ENCODE results near the gene DDA1. TPM values are rescaled to one million over a fixed set of nuclear protein-coding genes. Genes with fewer than 3 reads are reported as not detected.
A peak's percentile ranks its signal among the peaks of the same experiment; 100 is the strongest.

Gene DDA1
- total and polyA plus RNA-seq, 9 of the 15 experiments (the other 6 are each of a cell fraction or from before 2014, with no cell fraction given): 1.4 to 83.8 (median 33.8) TPM

- no peak for TF ChIP-seq DIDO1 (tag; IDR thresholded peaks at IDR 0.05; ENCODE audit: low read depth)
- peak; percentile 97 for TF ChIP-seq RBM25 (IDR thresholded peaks at IDR 0.05; ENCODE audit: low read depth, low read length, severe bottlenecking)
- no peak for TF ChIP-seq RBM22 (IDR thresholded peaks at IDR 0.05; ENCODE audit: low read depth, low read length, poor library complexity, severe bottlenecking)
- no peak for TF ChIP-seq NFXL1 (CRISPR knock-in tag; IDR thresholded peaks at IDR 0.05)
- TF ChIP-seq, protein P1, sequence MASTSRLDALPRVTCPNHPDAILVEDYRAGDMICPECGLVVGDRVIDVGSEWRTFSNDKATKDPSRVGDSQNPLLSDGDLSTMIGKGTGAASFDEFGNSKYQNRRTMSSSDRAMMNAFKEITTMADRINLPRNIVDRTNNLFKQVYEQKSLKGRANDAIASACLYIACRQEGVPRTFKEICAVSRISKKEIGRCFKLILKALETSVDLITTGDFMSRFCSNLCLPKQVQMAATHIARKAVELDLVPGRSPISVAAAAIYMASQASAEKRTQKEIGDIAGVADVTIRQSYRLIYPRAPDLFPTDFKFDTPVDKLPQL (IDR thresholded peaks at IDR 0.05; ENCODE audit: extremely low read depth, insufficient read length): no peak
- TF ChIP-seq KHSRP (IDR thresholded peaks at IDR 0.05): no peak
- no peak for TF ChIP-seq ZNF780A (CRISPR knock-in tag; IDR thresholded peaks at IDR 0.05)
- TF ChIP-seq, protein P2, sequence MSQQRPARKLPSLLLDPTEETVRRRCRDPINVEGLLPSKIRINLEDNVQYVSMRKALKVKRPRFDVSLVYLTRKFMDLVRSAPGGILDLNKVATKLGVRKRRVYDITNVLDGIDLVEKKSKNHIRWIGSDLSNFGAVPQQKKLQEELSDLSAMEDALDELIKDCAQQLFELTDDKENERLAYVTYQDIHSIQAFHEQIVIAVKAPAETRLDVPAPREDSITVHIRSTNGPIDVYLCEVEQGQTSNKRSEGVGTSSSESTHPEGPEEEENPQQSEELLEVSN (IDR thresholded peaks at IDR 0.05; ENCODE audit: borderline replicate concordance in 1 of 2, extremely low read depth in 1 of 2, insufficient read depth in 1 of 2, insufficient read length in 1 of 2, low read depth in 1 of 2, low read length in 1 of 2, poor library complexity in 1 of 2, severe bottlenecking in 1 of 2): peak; percentile 4 to 26
- TF ChIP-seq NFIC (IDR thresholded peaks at IDR 0.05): peak; percentile 25
- no peak for TF ChIP-seq MAFF (IDR thresholded peaks at IDR 0.05; ENCODE audit: low read length)
- 0 out of 2 replicates have a peak, but pooled peaks have one; percentile 7 for TF ChIP-seq HMGXB4 (CRISPR knock-in tag; IDR thresholded peaks at IDR 0.05)
- no peak for TF ChIP-seq MYBL2 (IDR thresholded peaks at IDR 0.05; ENCODE audit: low read depth)
- no peak for TF ChIP-seq MYBL2 (CRISPR knock-in tag; IDR thresholded peaks at IDR 0.05; ENCODE audit: borderline replicate concordance)
- TF ChIP-seq ZMIZ1 (IDR thresholded peaks at IDR 0.05; ENCODE audit: low read depth in 2 of 2, low read length in 2 of 2): peak in 1 of 2 experiments; percentile 52; a peak in 1 of 4 replicates
- no peak for TF ChIP-seq GATA2 (CRISPR knock-in tag; IDR thresholded peaks at IDR 0.05)
- no peak for TF ChIP-seq ZNF239 (CRISPR knock-in tag; IDR thresholded peaks at IDR 0.05)
- TF ChIP-seq NONO (IDR thresholded peaks at IDR 0.05; ENCODE audit: low read depth in 2 of 2, low read length in 1 of 2): no peak
- peak; percentile 46; the same call in 1 of the 2 replicates for TF ChIP-seq SPI1 (IDR thresholded peaks at IDR 0.05; ENCODE audit: borderline replicate concordance, low read depth, low read length)
- peak; percentile 82 for TF ChIP-seq DPF2 (IDR thresholded peaks at IDR 0.05)
- TF ChIP-seq ZNF282 (CRISPR knock-in tag; IDR thresholded peaks at IDR 0.05): no peak
Observed at GRCh38 chr19:17333611-17334413, 24.4 kb downstream of the DDA1 start (continued).

All from K562 (cell line).